ENCODE results near the gene SORCS2.
"Not testable (repeated sequence)": the region's sequence is repeated elsewhere in the genome, so short reads cannot be mapped to it uniquely, and the experiment has no call there.

Gene SORCS2

DNA sequence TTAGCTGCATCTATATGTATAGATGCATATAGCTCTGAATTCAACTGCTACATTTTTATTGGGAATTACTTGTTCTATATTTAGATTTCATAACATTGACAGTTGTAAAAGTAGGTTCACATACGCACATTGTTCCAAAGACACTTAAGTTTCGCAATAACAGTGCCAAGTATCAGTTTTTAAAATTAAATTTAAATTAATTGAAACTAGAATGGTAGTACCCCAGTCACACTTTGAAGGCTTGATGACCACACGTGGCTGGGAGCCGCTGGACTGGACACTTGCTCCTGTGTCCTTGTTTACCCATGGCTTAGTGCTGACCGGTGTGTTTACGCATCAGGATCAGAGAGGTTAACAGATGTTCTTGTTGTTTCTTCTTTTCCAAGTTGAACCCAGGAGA, 383.1 kb downstream of the SORCS2 start:
- DNase-seq: no peak

DNA sequence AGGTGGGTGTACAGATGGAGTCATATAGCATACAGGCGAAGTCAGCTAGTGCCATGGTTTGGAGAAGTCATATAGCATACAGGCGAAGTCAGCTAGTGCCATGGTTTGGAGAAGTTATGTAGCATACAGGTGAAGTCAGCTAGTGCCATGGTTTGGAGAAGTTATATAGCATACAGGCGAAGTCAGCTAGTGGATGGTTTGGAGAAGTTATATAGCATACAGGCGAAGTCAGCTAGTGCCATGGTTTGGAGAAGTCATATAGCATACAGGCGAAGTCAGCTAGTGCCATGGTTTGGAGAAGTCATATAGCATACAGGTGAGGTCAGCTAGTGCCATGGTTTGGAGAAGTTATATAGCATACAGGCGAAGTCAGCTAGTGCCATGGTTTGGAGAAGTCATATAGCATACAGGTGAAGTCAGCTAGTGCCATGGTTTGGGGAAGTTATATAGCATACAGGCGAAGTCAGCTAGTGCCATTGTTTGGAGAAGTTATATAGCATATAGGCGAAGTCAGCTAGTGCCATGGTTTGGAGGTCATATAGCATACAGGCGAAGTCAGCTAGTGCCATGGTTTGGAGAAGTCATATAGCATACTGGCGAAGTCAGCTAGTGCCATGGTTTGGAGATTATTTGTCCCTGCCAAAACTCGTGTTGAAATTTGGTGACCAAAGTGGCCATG, 385.2 kb downstream of the SORCS2 start:
- not testable (repeated sequence) for DNase-seq

GRCh38 chr4:7581477-7581876, 389.1 kb downstream of the SORCS2 start:
- peak; percentile 39 for DNase-seq

- DNase-seq: no peak
These were observed 390.2 kb downstream of the SORCS2 start for GRCh38 chr4:7582313-7583097.

DNA sequence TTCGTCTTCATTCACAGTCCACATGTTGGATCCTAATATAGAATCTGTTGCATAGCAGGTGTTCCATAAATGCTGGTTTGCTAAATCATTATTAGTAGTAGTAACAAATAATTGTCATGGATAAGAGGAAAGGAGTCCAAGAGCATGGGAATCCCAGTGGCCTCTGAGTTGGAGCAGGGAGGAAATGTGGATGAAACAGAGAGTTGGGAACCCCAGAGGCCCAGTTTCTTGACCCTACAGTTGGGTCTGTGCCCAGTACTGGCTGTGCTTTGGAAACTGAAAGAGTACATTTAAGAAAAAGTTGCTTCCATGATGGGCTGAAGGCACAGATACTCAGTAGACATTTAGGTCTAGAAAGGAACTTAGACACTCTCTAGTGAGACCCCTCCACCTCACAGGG, 391.8 kb downstream of the SORCS2 start:
- no peak for DNase-seq

- no peak for DNase-seq
These were observed 392.3 kb downstream of the SORCS2 start for GRCh38 chr4:7584606-7585159.

- no peak for DNase-seq
These were observed 393.4 kb downstream of the SORCS2 start for GRCh38 chr4:7585768-7586167.

DNA sequence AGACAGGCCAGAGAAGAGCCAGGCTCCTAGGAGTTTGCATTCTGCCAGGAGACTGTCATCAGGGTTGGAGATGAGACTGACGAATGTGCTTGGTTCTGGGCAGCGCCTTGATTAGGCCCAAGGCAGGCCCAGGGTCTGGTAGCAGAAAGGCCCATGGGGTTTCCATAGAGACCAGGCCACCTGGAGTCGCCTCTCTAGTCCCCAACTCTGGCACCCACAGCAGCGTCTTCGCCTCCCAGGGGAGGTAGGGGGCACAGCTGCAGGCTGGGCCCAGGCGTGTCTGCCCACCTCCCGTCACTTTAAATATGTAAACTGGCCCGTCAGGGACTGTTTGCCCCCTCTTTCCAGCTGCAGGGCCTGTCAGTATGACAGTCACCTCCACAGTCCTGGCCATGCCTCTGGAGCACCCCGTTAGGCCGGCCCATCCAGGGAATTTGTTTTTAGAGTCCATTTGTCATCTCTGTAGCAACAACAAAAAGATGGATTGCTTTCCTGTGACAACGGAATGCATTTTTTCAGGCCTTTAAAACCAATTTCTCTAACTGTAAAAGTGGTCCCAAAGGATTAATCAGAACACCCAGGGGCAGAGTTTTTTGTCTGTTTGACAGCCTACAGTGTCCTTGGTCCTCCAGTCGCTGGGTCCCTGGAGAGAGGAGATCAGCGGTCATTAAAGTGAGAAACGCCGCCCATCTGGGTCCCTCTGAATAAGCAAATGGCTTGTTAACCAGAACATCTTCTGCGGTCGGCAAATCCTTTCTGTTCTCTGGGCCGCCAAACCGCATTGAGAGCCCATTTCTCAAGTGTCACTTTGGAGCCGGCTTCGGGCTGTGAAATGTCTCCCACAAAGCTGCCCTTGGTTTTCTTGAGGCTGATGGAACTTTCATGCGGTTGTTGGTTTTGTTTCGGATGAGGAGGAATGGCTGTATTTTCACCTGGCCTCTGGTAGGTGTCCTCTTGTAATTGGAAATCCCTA, 395.4 kb downstream of the SORCS2 start:
- no peak for DNase-seq

DNA sequence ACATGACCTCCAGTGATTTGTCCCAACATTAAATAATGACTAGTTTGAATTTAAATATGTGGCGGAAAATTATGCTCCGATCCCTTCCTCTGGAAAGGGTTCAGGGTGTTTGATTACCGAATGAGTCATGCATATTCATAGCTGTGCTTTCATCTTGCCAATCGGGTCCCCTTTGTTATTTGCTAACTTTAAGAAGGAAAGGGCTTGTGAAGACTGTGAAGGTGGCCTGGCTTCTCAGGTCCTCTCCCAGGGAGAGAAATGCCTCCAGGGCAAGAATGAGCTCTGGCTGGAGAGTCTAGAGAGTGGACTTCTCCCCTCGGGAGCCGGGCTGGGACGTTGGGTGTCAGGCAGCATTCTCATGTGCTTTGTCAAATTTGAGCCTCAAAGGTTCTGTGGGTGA, 397.9 kb downstream of the SORCS2 start:
- DNase-seq: no peak

GRCh38 chr4:7590899-7591298, 398.6 kb downstream of the SORCS2 start:
- no peak for DNase-seq

DNA sequence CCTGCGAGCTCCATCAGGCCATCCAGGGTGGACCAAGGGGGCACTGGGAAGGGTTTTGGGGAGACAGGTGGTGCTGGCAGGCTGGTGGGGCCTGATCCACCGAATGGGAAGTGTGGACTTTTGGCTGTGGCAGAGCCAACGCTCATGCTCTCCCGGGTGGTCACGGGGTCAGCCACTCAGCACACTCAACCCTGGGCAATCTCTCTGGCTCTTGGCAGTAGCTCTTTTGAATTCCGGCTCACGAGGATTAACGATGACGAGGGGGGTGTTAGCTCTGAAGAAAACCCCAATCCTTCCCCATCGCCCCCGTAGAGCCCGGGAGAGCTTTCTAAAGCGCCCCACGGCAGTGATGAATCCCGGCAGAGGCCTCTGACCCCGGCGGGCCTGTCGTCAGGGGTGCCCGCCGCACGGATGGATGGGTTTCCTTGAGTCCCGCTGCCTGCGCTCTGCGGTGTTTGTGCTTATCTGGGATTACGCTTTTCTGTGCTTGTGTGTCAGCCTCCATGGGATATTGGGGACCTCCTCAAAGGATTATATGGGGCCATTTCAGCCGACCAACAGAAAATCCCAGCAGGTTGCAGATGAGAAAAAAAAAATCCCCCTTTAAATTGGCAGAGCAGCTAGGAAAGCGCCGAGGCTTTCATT, 399.2 kb downstream of the SORCS2 start:
- no peak for DNase-seq

DNA sequence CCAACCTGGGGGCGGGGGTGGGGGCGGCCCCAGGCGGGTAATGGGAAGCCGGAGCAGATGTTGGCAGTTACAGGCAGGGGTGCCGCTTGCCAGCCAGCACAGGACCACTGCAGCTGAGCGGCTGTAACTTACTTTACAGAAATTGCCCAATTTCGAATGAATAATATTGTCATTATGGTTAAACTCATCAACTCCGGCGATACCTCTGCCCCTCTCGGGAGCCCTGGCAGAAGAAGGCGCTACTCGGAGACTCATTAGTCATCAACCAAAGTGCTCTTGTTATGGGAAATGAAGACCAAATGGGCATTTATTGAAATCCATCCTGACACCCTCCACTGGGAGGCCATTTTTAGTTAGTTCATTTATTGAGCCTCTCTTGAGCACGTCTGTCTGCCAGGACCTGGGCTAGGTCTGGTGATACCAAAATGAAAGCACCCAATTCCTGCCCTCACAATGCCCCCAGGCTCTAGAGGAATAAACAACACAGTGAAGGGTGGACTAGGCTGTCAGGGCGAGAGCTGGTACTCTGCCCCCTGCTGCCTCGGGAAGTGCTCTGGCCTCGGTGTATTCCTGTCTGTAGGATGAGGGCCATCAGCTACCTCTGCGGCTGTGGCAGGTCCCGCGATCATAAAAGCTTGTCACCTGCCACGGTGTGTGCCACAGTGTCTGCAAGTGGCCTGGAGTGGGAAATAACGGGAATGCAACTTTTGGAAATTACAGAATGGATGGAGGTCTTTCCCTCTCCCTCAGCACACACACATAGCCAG, 401.5 kb downstream of the SORCS2 start:
- no peak for DNase-seq

GRCh38 chr4:7595934-7596461, 403.7 kb downstream of the SORCS2 start:
- DNase-seq: no peak

GRCh38 chr4:7596918-7597606, 404.7 kb downstream of the SORCS2 start:
- DNase-seq: no peak

- no peak for DNase-seq
These were observed 406.8 kb downstream of the SORCS2 start for GRCh38 chr4:7598939-7599790.

DNA sequence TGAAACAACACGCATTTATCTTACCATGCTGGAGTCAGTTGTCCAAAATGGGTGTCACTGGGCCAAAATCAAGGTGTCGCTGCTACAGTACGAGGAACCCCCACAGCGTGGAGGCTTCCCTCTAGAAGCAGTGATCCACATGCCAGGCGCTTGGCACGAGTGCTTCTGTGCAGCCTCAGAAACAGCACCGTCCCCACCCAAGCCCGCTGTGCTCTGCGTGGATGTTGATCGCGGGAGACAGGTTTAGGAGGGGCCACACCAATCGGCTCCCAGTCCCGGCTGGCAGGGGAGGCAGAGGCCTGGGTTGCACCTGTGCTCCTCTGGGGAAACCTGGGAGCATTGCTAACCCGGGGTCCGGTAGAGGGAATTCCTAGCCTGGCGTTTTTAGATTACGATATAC, 407.9 kb downstream of the SORCS2 start:
- DNase-seq: no peak

- not testable (repeated sequence) for DNase-seq
These were observed 409.8 kb downstream of the SORCS2 start for GRCh38 chr4:7602166-7602565.

DNA sequence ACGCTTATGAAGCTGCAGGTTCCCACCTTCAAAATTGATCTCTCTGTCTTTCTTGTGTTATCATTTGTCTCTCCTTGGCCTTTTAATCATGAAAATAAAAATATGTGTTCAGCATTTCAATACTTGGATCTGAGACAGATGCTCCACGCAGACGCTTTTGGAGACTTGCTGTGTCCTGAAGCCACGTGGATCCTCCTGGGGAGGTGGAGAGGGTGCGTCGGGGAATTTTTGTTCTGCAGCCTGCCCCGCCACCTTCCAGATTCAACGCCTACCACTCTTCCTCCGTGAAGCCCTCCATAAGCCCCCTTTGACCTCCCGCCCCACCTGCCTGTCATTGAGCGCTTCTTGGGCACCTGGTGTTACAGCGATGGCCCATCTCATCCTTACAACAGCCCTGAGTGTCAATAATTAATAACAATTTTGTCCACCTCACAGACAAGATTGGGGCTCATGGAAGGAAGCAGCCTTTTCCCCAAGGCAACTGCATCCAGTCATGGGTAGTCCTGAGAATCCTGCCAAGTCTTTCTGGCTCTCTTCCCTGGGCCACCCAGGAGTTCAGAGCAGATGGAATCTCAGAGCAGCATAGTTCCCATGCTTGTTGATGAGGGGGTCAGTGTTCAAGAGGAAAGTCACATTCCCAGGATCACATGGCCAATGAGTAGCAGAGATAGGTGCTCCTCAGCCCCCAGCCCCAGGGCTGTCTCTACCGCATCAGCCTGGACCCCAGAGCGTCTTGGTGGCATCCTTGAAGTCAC, 415.0 kb downstream of the SORCS2 start:
- no peak for DNase-seq

DNA sequence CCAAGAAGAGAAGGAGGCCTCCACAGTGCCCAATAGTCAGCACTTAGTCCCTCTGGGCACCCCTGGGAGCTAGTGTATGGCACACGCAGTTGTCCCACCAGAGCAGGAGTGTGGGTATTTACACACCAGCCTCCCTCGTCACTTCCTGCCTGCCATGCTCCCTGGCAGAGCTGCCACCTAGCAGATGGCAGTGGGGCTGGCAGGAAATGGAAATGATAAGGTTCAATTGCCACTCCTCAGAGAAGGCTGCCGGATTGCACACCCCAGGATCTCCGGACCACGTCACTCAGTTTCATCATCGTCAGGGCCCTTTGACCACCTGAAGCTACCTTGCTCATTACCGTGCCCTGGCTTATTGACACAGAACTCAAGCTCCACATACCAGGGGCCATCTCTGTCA, 415.7 kb downstream of the SORCS2 start:
- no peak for DNase-seq
